ENCODE measurements around the gene PGBD5. TPM values are rescaled to one million over a fixed set of nuclear protein-coding genes. Genes with fewer than 3 reads are reported as not detected.

Gene PGBD5, protein sequence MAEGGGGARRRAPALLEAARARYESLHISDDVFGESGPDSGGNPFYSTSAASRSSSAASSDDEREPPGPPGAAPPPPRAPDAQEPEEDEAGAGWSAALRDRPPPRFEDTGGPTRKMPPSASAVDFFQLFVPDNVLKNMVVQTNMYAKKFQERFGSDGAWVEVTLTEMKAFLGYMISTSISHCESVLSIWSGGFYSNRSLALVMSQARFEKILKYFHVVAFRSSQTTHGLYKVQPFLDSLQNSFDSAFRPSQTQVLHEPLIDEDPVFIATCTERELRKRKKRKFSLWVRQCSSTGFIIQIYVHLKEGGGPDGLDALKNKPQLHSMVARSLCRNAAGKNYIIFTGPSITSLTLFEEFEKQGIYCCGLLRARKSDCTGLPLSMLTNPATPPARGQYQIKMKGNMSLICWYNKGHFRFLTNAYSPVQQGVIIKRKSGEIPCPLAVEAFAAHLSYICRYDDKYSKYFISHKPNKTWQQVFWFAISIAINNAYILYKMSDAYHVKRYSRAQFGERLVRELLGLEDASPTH
- total RNA-seq: 1.7 TPM in 1 of 2 replicates, not detected in the other

DNA sequence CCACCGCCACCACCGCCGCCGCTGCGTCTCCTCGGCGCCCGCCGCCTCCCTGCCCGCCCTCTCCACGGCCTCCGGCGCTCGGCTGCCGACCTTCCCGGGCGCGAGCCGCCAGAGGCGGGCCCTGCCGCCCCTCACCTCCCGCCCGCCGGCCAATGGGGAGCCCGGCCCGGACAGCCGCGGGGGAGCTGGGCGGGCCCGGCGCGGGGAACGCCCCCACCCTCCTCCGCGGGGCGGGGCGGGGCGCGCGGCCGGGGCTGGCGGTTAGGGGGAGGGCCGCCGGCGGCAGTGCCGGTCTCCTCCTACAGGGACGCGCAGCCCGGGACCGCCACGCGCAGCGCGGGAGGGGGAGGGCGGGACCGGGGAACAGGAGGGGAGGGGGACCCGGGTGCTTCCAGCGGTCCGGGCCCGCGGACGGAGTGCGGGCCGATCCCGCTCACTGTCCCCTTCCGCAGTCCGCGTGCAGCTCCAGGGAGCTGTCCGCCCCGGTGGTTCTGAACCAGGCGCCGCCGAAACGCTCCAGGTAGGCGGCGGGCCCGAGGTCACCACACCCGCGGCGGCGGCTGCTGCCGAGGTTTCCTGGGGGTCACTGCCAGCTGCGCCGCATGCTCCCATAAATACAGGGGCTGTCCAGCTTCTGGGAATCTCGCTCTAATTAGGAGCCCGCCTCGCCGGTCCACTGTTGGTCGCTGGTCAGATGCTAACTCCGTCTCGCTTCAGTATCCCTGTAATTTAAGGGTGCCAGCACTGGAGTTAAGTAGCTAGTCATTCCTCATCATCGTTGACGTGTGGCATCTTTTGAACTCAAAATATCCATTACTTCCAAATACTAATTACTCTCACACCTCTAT, at the start of gene PGBD5:
PGBD5 (minus strand) TSS at position 87 of the 848 bp plus-strand sequence. CDS start 404 bp downstream, outside the sequence.

Other genes starting within 250 kb of the PGBD5 start
- gene COG2, start 216.1 kb upstream of the PGBD5 start, total RNA-seq: 22.5 and 22.8 TPM in 2 replicates

Measured in smooth muscle cell of trachea (primary cell).